ENCODE data around the gene ARHGEF39. TPM values are rescaled to one million over a fixed set of nuclear protein-coding genes. Genes with fewer than 3 reads are reported as not detected.

The ARHGEF39 gene
- total RNA-seq, 1 donor from 2014 or later, result 1.2 TPM

DNA sequence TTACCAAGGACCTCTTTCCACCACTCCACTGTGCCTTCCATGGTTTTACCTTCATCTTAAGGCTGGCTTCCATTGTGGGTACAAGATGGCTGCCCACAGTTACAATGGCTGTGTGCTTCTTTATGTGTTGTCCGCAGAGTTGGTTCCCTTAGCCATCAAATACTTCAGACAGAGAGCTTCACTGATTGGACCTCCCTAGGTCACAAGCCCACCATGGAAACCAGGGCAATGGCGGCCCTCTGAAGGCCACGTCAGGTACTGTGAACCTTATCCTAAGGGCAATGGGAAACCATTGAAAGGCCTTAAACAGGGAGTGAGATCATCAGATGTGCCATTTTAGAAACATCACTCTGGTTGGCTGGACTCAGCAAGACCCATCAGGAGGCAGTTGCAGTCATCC, 2.9 kb upstream of the ARHGEF39 start:
- H3K36me3 ChIP-seq (ENCODE audit: control insufficient read depth, insufficient read depth, low read length), result no peaks in the 10 kb centered on the region
- TF ChIP-seq CTCF (IDR thresholded peaks at IDR 0.05; ENCODE audit: insufficient read depth, low read length, poor library complexity, severe bottlenecking), result no peak
- no peak for DNase-seq (ENCODE audit: low read depth)
- H3K27me3 ChIP-seq (ENCODE audit: control insufficient read depth, insufficient read depth, low read length), result no peaks in the 10 kb centered on the region
- H3K4me3 ChIP-seq (ENCODE audit: low read depth, low read length), result no peak overlapping the region

GRCh38 chr9:35666549-35666948, 1.6 kb upstream of the ARHGEF39 start:
- no peak for TF ChIP-seq CTCF (IDR thresholded peaks at IDR 0.05; ENCODE audit: insufficient read depth, low read length, poor library complexity, severe bottlenecking)
- Histone ChIP-seq H3K4me3 (ENCODE audit: low read depth, low read length) (no peak overlapping the region), H3K27me3 (ENCODE audit: control insufficient read depth, insufficient read depth, low read length) (no peaks in the 10 kb centered on the region), H3K36me3 (ENCODE audit: control insufficient read depth, insufficient read depth, low read length) (no peaks in the 10 kb centered on the region)
- no peak for DNase-seq (ENCODE audit: low read depth)

- DNase-seq (ENCODE audit: low read depth), result no peak
- TF ChIP-seq CTCF (IDR thresholded peaks at IDR 0.05; ENCODE audit: insufficient read depth, low read length, poor library complexity, severe bottlenecking), result no peak
- Histone ChIP-seq H3K36me3 (ENCODE audit: control insufficient read depth, insufficient read depth, low read length) (no peaks in the 10 kb centered on the region), H3K4me3 (ENCODE audit: low read depth, low read length) (no peak overlapping the region), H3K27me3 (ENCODE audit: control insufficient read depth, insufficient read depth, low read length) (no peaks in the 10 kb centered on the region)
Observed at GRCh38 chr9:35666045-35666444, 1.1 kb upstream of the ARHGEF39 start.

- H3K36me3 ChIP-seq (ENCODE audit: control insufficient read depth, insufficient read depth, low read length), result peaks cover 2% of the 10 kb centered on the region
- no peaks in the 10 kb centered on the region for H3K27me3 ChIP-seq (ENCODE audit: control insufficient read depth, insufficient read depth, low read length)
- H3K4me3 ChIP-seq (ENCODE audit: low read depth, low read length), result peak overlapping the region; percentile 63
- no peak for DNase-seq (ENCODE audit: low read depth)
- TF ChIP-seq CTCF (IDR thresholded peaks at IDR 0.05; ENCODE audit: insufficient read depth, low read length, poor library complexity, severe bottlenecking), result no peak
Observed at GRCh38 chr9:35665471-35665818, 450 bp upstream of the ARHGEF39 start.

GRCh38 chr9:35662437-35662836, 2.6 kb downstream of the ARHGEF39 start:
- peaks cover 2% of the 10 kb centered on the region for H3K36me3 ChIP-seq (ENCODE audit: control insufficient read depth, insufficient read depth, low read length)
- no peak for TF ChIP-seq CTCF (IDR thresholded peaks at IDR 0.05; ENCODE audit: insufficient read depth, low read length, poor library complexity, severe bottlenecking)

DNA sequence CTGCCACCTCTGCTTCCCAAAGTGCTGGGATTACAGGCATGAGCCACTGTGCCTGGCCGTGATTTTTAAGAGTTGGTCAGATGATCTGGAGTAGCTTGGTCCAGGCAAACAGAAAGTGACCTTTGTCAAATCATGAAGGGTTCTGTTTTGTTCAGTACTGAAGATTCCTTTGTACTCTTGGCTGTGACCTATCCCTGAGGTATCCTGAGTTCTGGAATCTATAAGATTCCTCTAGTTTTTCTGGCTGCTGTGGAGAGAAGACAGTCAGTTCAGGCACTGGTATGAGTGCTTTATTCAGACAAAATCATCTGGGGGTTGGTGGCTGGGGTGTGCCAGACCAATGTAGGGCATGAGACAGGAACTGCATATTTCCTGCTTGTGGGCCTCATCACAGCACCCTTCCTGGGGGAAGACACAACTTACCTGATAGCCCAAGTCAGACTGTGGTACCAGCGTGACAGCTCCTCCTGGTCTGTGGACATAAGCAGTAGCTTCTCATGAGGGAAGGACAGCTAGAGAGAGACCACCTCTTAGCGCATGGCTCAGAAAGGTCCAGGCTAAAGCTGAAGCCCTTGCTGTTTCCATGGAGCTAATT, 3.1 kb downstream of the ARHGEF39 start:
- no peak overlapping the region for H3K4me3 ChIP-seq (ENCODE audit: low read depth, low read length)
- peaks cover 2% of the 10 kb centered on the region for H3K36me3 ChIP-seq (ENCODE audit: control insufficient read depth, insufficient read depth, low read length)
- no peak for DNase-seq (ENCODE audit: low read depth)
- no peaks in the 10 kb centered on the region for H3K27me3 ChIP-seq (ENCODE audit: control insufficient read depth, insufficient read depth, low read length)
- TF ChIP-seq CTCF (IDR thresholded peaks at IDR 0.05; ENCODE audit: insufficient read depth, low read length, poor library complexity, severe bottlenecking), result no peak

More at GRCh38 chr9:35662437-35662836, 2.6 kb downstream of the ARHGEF39 start:
- no peak overlapping the region for H3K4me3 ChIP-seq (ENCODE audit: low read depth, low read length)
- DNase-seq (ENCODE audit: low read depth), result no peak
- no peaks in the 10 kb centered on the region for H3K27me3 ChIP-seq (ENCODE audit: control insufficient read depth, insufficient read depth, low read length)
